Adipocyte (in vitro differentiated cells): ENCODE results near the gene ADCY6.

Experiments
- DNase-seq: peaks from one replicate; pipeline ENCODE4 v3.0.0-alpha.2; 2015; ENCODE audit warnings: low read depth
- H3K27me3 ChIP-seq: replicated peaks from 2 replicates; pipeline ENCODE4 v1.7.0; 2013; ENCODE audit warnings: mild to moderate bottlenecking, low read length, moderate library complexity; ENCODE audit not compliant: control insufficient read depth, insufficient read depth
- H3K36me3 ChIP-seq: 2 replicates; pipeline ENCODE4 v1.7.0; 2013; ENCODE audit warnings: low read length, mild to moderate bottlenecking, moderate library complexity; ENCODE audit not compliant: control insufficient read depth, insufficient read depth, severe bottlenecking
- H3K4me1 ChIP-seq: 2 replicates; pipeline ENCODE4 v1.7.0; 2013; ENCODE audit warnings: mild to moderate bottlenecking, low read length, moderate library complexity; ENCODE audit not compliant: control insufficient read depth, insufficient read depth
- H3K4me3 ChIP-seq: 2 replicates; pipeline ENCODE4 v1.7.0; 2013; ENCODE audit warnings: mild to moderate bottlenecking, low read length, moderate library complexity
- H3K9ac ChIP-seq: 2 replicates; pipeline ENCODE4 v1.7.0; 2013; ENCODE audit warnings: mild to moderate bottlenecking, low read length, moderate library complexity
- H3K9me3 ChIP-seq: 2 replicates; pipeline ENCODE4 v1.7.0; 2013; ENCODE audit warnings: mild to moderate bottlenecking, low read length, moderate library complexity; ENCODE audit not compliant: control insufficient read depth

Gene ADCY6

DNA sequence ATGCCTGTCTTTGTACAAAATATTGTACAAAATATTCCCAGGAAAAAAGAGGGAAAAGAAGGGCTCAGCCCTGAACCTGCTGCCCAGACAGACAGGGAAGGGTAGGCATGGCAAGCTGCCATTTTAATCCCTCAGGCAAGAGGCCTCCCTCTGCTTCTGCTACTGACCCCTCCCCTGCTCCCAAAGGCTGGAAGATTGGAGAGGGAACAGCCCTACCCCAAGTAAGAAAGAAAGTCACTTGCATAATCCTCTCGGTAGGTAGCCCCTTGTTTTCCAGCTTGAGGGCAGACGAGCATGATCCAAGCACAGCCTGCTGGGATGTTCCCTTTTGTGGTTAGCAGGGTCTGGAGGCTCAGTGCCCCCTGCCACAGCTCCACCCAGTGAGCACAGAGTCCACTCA lies 20.7 kb downstream of the ADCY6 start:
- Histone ChIP-seq H3K4me3 (no peak overlapping the region), H3K9me3 (no peaks in the 10 kb centered on the region), H3K36me3 (peaks cover 60% of the 10 kb centered on the region), H3K27me3 (no peaks in the 10 kb centered on the region), H3K4me1 (peaks cover 29% of the 10 kb centered on the region), H3K9ac (no peak overlapping the region)
- no peak for DNase-seq

DNA sequence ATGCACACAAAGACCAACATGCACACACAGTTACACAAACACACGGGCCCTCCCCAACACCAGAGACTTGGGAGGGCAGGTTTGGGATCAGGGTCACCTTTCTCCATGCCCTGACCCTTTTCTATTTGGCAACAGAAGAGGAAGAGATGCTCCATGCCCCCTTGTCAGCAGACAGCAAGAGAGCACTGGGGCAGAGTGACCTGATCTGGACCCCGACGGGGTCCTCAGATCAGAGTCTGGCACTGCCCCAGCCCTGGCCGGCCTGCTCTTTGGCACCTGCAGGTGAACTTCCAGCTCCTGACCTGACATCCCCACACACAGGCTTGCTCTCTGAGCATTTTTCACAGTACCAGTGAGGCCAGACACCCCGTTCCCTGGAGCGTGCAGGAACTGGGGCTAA lies 21.4 kb downstream of the ADCY6 start:
- DNase-seq, result no peak
- H3K27me3 ChIP-seq, result no peaks in the 10 kb centered on the region
- H3K4me3 ChIP-seq, result no peak overlapping the region
- H3K9ac ChIP-seq, result no peak overlapping the region
- H3K9me3 ChIP-seq, result no peaks in the 10 kb centered on the region
- H3K4me1 ChIP-seq, result peaks cover 29% of the 10 kb centered on the region
- peaks cover 53% of the 10 kb centered on the region for H3K36me3 ChIP-seq

DNA sequence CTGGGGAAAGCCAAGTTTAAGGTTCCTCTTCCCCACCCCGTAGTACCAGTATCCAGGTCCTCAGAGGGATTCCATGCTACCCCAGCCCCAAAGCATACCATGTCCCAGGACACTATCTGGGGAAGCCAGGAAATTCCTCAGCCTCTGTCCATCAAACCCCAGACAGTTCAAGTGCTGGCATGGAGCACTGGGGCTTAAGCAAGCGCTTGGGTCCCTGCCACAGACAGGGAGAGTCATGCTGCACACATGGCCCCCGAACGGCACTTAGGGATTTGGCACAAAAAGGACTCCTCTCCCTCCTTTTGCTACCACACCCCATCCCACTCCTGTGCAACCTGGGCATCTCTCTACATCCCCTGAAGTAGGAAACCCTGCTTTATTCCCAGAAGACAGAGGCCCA lies 21.8 kb downstream of the ADCY6 start:
- DNase-seq, result no peak
- peaks cover 29% of the 10 kb centered on the region for H3K4me1 ChIP-seq
- no peaks in the 10 kb centered on the region for H3K9me3 ChIP-seq
- H3K27me3 ChIP-seq, result no peaks in the 10 kb centered on the region
- no peak overlapping the region for H3K9ac ChIP-seq
- H3K4me3 ChIP-seq, result no peak overlapping the region
- peaks cover 49% of the 10 kb centered on the region for H3K36me3 ChIP-seq

DNA sequence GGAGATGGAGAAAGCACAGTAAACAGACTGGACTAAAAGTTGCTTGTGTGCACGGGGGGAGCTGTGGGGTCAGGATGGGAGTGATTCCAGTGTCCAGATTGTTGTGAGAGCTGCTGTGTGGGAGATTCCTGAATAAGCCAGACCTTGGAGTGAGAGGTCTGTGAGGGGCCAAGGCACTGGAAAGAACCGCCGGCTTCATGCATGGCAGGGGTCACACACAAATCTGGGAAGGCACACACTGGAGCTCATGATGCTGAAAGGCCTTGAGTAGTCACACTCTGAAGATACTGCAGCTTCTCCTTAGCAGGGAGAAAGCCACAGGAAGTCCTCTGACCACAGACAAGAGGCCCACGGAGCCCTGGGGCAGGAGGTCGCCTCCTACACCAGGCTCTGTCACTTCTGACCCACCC lies 23.1 kb downstream of the ADCY6 start:
- Histone ChIP-seq H3K36me3 (peaks cover 36% of the 10 kb centered on the region), H3K9ac (no peak overlapping the region), H3K4me3 (no peak overlapping the region), H3K27me3 (no peaks in the 10 kb centered on the region), H3K4me1 (peaks cover 29% of the 10 kb centered on the region), H3K9me3 (no peaks in the 10 kb centered on the region)
- DNase-seq, result no peak

DNA sequence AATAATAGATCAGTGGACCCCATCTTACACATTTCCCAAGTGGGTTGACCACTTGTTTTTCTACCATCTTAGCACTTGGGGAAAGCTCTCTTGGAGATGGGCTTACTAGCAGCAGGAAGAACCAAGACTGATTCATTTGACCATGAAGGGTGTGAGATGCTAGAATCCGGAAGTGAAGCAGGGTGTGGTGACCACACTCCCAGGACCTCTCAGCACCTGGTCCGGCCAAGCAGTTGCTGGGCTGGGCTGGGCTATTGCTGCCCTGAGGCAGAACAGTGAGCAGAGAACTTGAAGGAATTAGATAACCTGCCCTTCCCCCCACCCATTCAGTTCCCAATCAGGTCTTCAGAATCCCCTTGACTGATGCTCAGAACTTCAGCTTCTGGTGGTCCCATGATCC lies 24.4 kb downstream of the ADCY6 start:
- DNase-seq, result no peak
- H3K4me1 ChIP-seq, result peaks cover 29% of the 10 kb centered on the region
- H3K4me3 ChIP-seq, result no peak overlapping the region
- no peak overlapping the region for H3K9ac ChIP-seq
- H3K9me3 ChIP-seq, result no peaks in the 10 kb centered on the region
- no peaks in the 10 kb centered on the region for H3K27me3 ChIP-seq
- H3K36me3 ChIP-seq, result peaks cover 29% of the 10 kb centered on the region

DNA sequence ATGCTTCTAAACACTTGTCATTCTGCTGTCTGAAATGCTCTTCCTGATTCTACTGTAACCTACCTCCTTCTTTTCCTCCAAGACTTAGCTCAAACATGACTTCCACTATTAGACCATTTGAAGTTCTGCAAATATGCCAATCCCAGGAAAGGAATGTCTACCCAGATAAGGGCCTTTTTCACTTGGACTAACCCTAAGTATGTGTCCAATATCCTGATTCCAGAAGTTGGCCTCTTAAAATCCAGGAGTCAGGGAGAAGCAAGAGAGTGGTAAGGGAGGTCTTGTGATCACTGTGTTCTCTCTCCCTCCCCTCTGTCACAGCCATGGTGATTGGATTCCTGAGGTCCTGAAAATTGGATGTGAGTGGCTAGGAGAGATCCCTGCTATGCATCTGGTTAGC lies 30.2 kb downstream of the ADCY6 start:
- H3K4me1 ChIP-seq, result no peaks in the 10 kb centered on the region
- H3K9ac ChIP-seq, result no peak overlapping the region
- no peaks in the 10 kb centered on the region for H3K36me3 ChIP-seq

DNA sequence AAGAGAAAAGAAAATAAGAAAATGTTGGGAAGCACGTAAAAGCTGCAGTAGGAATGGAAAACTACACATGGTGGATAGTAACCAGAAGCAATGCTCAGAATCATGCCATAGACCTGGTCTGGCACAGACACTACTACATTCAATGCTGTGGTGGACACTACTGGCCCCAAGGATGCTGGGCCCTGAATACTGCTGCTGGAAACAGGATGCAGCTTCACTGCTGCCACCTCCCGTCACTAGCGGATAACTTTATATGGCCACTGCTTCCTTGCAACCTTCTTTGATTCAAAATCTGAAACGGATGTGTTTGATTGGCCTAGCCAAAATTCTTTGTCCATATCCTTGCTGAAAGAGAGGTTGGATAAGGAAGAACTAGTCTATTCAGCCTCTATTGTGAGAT lies 30.7 kb downstream of the ADCY6 start:
- Histone ChIP-seq H3K36me3 (no peaks in the 10 kb centered on the region), H3K9me3 (no peaks in the 10 kb centered on the region), H3K4me1 (no peaks in the 10 kb centered on the region), H3K9ac (no peak overlapping the region), H3K27me3 (no peaks in the 10 kb centered on the region), H3K4me3 (no peak overlapping the region)
- no peak for DNase-seq

More for the DNA sequence above, 30.2 kb downstream of the ADCY6 start:
- no peak overlapping the region for H3K4me3 ChIP-seq
- H3K27me3 ChIP-seq, result no peaks in the 10 kb centered on the region
- H3K9me3 ChIP-seq, result no peaks in the 10 kb centered on the region
- no peak for DNase-seq

DNA sequence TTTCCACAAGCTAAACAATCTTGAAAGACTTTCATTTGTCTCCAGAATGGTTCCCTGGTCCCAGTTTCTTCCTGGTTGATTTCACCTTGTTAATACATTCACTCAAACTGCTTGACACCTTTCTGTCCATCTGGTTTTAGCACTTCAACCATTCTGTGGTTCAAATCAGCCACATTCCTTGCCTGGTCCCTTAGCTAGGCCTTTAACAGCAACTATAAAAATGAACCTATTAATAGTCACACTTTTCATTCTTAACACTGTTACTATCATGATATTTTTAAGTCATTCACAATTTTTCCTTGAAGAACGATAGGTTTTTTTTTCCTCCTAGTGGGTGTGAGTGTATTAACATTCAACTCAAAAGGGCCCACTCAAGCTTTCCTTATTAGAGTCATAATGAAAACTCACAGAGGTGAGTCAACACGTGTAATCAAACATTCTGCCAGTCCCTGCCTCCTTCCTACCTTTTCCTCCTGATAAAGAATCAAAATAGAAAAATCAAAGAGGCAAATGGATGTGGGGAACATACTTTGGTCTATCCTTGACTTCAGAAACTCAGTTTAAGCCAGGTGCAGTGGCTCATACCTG lies 38.0 kb downstream of the ADCY6 start:
- Histone ChIP-seq H3K9ac (no peak overlapping the region), H3K9me3 (no peaks in the 10 kb centered on the region), H3K36me3 (no peaks in the 10 kb centered on the region), H3K4me3 (no peak overlapping the region), H3K4me1 (no peaks in the 10 kb centered on the region), H3K27me3 (peaks cover 7% of the 10 kb centered on the region)
- DNase-seq, result no peak

DNA sequence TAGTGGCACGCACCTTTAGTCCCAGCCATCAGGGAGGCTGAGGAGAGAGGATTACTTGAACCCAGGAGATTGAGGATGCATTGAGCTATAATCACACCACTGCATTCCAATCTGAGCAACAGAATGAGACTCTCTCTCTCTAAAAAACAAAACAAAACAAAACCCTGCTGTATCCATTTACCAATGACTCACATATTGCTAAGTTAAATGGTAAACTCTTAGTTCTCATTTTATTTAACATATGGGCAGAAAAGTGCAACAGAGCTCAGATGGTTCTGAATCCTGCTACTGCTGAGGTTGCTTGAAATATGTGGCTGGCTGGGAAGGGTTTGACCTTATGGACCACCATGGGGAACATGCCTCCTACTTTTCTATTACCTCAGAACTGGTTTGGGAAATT lies 38.7 kb downstream of the ADCY6 start:
- DNase-seq, result peak; percentile 39
- no peaks in the 10 kb centered on the region for H3K4me1 ChIP-seq

DNA sequence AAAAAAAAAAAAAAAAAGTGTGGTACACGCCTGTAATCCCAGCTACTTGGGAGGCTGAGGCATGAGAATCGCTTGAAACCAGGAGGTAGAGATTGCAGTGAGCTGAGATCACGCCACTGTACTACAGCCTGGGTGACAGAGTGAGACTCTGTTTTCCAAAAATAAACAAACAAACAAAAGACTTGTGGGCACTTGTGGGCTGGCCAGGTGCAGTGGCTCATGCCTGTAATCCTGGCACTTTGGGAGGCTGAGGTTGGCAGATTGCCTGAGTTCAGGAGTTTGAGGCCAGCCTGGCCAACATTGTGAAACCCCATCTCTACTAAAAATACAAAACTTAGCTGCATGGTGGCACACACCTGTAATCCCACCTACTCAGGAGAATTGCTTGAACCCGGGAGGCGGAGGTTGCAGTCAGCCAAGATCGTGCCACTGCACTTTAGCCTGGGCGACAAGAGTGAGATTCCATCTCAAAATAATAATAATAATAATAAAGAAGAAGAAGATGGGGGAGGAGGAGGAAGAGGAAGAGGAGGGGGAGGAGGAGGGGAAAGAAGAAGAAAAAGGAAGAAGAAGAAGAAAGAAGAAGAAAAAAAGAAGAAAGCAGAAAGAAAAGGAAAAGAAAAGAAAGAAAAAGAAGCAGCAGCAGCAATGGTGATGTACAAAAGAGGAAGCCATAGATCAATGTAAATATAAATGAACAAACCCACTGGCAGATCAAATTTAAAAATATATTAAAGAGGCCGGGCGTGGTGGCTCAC lies 44.5 kb downstream of the ADCY6 start:
- DNase-seq, result no peak
- Histone ChIP-seq H3K27me3 (peaks cover 20% of the 10 kb centered on the region), H3K9me3 (no peaks in the 10 kb centered on the region), H3K4me1 (no peaks in the 10 kb centered on the region), H3K4me3 (no peak overlapping the region), H3K36me3 (no peaks in the 10 kb centered on the region), H3K9ac (no peak overlapping the region)

More for the DNA sequence above, 38.7 kb downstream of the ADCY6 start:
- peaks cover 7% of the 10 kb centered on the region for H3K27me3 ChIP-seq
- no peak overlapping the region for H3K9ac ChIP-seq
- H3K9me3 ChIP-seq, result no peaks in the 10 kb centered on the region
- H3K36me3 ChIP-seq, result no peaks in the 10 kb centered on the region
- no peak overlapping the region for H3K4me3 ChIP-seq

DNA sequence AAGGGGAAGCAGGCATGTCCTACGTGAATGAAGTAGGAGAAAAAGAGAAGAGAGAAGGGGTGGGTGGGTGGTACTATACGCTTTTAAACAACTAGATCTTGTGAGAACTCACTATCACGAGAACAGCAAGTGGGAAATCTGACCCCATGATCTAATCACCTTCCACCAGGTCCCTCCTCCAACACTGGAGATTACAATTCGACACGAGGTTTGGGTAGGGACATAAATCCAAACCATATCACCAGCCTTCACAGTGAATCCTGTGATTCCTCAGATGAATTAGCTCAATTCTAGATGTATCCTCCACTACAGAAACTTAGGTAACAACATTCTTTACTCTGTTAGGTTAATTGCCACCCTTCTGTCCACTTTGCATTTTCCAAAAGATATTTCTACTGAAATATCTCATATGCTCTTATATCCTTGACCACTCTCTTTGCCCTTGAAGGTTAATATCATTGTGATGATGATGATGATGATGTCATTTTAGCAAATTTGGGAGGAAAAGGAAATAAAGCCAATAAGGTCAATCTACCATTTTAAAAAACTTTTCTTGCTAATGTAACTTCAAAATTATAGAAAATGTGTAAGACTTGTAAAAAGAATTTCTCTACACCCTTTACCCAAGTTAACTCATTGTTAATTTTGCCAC lies 49.1 kb downstream of the ADCY6 start:
- Histone ChIP-seq H3K9ac (no peak overlapping the region), H3K9me3 (no peaks in the 10 kb centered on the region), H3K4me3 (no peak overlapping the region), H3K4me1 (no peaks in the 10 kb centered on the region), H3K27me3 (peaks cover 12% of the 10 kb centered on the region), H3K36me3 (no peaks in the 10 kb centered on the region)
- DNase-seq, result no peak
